GM21723 (cell line): Measurements from ENCODE around the gene INO80C.
"Not testable (repeated sequence)": the region's sequence is repeated elsewhere in the genome, so short reads cannot be mapped to it uniquely, and the experiment has no call there.

Source experiments
- ATAC-seq: cut with Tn5 transposase; IDR thresholded peaks from one replicate; pipeline ENCODE4 v1.9.1; 2021; ENCODE audit warnings: mild to moderate bottlenecking, moderate library complexity; ENCODE audit not compliant: unreplicated experiment

Gene INO80C

DNA sequence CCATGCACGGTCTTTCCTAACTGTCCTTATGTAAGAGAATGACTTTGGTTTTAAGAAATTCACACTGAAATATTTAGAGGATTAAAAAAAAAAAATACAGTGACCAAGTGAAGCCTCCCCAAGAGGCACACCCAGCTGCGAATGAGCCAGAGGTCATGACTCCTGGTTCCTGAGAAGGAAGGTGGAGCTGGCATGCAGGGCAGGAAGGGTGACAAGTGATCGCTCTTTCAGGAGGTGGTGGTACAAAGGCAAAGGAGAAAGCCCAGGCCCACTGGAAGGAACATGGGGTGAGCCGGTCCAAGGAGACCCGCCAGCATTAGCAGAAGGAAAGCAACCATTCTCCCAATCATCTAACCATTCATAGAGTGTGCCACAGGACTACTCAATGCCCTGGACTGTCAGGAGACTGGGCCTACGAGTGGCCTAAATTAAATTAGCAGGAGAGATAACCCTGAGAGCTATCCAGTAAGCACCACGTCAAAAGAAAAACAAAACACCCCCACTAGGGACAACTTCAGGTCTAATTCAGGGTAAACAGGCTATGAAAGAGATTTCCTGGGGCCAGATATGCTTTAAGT, 7.8 kb downstream of the INO80C start:
- ATAC-seq = no peak

DNA sequence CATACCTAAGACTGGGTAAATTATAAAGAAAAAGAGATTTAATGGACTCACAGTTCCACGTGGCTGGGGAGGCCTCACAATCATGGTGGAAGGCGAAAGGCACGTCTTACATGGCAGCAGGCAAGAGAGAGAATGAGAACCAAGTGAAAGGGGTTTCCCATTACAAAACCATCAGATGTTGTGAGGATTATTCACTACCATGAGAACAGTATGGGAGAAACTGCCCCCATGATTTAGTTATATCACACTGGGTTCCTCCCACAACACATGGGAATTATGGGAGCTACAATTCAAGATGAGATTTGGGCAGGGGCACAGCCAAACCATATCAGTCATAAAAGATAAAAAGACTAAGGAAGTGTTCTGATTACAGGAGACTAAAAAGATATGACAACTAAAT, 8.5 kb downstream of the INO80C start:
- not testable (repeated sequence) for ATAC-seq

DNA sequence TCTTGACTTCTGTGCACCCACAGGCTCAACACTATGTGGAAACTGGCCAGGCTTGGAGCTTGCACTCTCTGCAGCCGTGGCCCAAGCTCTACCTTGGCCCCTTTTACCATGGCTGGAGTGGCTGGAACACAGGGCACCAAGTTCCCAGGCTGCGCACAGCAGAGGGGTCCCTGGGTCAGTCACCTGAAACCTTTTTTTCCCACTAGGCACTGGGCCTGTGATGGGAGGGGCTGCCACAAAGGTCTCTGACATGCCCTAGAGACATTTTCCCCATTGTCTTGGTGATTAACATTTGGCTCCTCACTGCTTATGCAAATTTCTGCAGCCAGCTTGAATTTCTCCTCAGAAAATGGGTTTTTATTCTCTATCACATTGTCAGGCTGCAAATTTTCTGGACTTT, 9.4 kb downstream of the INO80C start:
- ATAC-seq = not testable (repeated sequence)

DNA sequence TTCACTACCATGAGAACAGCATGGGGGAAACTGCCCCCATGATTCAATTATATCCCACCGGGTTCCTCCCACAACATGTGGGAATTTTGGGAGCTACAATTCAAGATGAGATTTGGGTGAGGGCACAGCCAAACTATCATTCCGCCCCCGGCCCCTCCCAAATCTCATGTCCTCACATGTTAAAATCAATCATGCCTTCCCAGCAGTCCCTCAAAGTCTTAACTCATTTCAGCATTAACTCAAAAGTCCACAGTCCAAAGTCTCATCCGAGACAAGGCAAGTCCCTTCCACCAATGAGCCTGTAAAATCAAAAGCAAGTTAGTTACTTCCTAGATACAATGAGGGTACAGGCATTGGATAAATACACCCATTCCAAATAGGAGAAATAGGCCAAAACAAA, 10.2 kb downstream of the INO80C start:
- not testable (repeated sequence) for ATAC-seq

DNA sequence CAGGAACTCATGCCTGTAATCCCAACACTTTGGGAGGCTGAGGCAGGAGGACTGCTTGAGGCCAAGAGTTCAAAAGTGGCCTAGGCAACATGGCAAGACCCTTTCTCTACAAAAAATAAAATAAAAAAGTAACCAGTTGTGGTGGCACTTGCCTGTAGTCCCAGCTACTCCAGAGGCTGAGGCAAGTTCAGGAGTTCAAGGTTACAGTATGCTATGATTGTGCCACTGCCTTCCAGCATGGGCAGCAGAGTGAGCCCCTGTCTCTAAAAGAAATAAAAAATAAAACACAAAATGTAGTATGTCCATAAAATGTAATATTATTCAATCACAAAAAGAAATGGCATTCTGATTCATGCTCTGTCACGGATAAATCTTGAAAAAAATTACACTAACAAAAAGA, 11.9 kb downstream of the INO80C start:
- ATAC-seq = no peak

DNA sequence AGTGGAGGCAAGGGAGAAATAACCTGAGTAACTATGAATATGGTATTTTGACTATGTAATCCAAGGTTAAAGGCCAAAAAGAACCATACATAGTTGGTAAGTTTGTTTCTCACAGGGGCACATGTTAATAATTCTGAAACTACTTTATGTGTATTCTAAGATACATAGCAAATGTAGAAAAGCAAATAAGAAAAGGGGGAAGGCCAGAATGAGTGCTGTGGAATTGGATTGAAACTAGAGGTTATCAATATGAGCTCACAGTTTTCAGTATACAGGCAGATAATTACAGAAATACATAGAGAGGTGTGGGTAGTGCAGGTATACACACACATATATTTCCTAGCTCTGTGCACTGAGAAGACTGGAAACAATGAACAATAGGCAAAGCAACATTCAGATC, 13.7 kb downstream of the INO80C start:
- peak; percentile 82 for ATAC-seq

DNA sequence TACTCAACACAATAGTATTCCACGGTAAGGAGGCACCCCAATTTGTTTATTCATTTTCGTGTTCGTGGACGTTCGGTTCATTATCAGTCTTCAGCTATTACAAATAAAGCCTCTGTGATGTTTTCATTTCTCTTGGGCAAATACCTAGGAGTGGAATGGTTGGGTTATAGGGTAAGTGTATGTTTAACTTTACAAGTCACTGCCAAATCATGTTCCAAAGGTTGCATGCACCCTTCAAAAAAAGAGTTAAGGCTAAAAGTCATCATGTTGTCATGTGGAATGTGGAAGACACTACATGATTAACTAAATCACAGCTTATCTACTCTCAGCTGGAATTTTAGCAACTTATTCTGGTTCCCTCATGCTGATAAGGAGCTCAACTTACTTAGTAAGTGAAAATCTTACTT, 15.8 kb downstream of the INO80C start:
- ATAC-seq = no peak

DNA sequence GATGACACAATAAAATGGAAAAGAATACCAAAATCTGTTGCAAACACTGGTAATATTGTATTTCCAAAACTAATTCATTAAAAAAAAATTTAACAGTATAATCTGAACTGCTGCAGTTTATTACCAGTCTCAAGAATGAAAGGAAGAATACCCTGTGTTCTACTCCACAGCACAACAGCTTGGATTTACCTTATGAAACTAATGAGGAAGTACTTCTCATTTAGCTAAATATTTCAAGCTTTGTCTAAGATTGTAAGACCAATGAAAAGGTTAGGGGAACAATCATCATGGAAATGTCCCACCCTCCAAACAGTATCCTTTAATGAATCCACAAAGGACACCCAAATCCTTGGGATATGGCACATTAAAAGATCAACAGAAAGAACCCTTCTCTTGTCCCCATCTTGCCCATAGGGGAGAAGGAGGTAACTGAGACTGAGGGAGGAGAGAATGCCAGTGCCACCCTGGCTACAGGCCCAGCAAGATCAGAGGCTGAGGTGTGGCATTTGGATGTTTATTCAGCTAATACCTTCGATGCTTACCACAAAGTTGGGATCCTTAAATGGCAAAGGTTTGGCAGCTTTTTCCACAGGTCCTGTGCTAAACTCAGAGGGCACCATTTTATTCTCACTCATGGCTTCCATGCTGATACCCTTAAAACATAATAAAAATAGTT, 17.7 kb downstream of the INO80C start:
- ATAC-seq = no peak

DNA sequence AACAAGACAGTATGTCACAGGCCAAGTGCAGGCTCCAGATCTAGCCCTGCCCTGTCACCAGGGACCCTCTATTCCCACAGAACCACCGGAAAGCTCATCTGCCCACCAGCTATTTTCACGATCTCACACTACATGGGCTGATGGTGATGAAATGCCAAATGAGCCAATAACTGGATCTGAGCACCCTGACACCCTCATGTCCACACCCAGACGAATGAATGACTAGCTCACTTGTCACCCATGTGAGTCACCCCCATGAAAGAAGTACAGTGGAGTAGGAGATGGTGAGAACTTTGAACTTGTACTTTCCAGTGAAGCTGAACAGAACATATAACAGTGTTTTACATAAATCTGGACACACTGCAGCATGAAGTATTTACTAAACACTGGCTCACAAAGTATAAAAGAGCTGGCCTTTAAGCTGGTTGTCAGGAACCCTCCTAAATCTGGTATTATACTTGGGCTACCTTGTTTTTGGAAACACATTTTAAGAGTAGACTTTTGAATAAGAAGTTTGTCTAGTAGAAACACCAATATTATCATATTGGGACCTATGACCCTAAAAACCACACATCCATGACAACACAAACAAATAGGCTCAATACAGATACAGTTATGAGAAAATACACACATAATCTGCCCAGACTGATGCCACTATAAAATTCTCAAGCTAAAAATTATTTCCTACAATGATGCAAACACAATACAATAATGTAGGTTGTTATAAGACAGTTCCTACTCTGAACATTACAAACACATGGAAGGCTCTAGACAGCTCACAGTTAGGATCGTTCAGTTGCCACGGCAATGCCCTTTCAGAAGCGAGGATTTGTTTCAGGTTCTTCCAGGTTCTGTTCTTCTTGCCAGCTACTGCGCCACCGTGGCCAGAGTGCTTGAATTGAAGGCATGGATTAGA, 19.0 kb downstream of the INO80C start:
- no peak for ATAC-seq

DNA sequence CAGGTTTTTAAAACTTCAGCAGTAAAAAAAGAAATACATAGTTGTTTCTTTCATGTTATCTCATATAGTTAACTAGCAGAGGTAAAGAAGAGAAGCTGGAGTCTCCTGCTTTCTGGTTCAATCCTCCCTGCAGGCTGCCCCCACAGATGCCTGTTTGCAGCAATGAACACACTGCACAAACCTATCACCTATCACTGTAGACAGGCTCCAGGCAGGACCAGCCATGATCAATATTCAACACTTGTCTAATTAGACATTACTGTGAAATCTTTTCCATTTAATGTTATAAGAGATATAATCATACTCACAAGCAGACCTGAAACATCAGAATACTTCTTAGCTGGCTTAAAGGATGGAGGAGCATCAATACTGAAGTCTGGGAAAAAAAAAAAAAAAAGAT, 19.8 kb downstream of the INO80C start:
- ATAC-seq = no peak

DNA sequence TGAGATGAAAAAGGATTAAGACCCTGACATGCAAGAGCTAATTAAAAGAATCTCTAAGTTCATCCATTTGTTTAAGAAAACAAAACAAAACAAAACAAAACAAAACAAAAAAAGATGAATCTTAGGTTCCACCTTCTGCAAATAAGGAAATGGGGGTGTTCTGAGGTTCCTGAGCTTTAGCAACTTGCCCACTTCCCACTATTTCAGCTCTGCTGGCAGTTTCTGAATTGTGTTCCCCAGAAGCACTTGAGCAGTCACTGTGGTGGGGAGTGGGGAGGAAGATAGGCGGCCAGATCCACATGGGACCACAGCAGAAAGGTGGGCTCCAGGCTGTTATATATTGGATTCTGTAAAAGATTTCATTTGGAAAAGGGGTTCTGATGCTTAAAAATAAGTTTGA, 20.3 kb downstream of the INO80C start:
- no peak for ATAC-seq

DNA sequence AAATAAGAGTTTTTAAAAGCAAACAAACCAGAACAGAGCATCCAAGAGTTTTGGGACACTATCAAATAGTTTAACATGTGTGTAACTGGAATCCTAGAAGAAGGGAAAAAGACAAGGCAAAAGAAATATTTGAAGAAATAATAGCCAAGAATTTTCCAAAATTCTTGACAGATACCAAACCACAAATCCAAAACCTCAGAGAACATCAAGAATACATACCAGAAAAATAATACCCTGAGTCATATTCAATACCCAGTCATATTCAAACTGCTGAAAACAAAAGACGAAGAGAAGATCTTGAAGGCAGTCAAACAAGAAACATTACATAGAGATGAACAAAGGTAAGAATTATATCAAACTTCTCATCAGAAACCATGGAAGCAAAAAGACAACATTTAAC, 22.9 kb downstream of the INO80C start:
- ATAC-seq = no peak

DNA sequence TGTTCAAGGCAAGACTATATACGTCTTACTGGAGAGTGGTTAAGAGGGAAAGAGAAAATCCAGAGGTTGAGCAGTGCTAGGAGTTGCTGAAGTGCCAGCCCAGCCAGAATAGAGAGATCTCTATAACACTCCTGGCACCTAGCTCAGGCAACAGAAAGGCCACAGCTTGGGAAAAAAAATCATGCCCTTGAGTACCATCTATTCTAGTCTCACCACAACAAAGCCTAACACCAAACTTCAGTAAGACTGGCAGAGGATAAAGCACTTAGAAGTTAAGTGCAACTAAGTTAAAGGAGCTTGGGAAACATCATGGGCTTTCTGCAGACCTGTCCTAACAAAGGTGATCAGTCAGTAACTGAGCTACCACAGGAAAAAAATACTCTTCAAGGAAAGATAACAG, 24.2 kb downstream of the INO80C start:
- ATAC-seq = no peak

DNA sequence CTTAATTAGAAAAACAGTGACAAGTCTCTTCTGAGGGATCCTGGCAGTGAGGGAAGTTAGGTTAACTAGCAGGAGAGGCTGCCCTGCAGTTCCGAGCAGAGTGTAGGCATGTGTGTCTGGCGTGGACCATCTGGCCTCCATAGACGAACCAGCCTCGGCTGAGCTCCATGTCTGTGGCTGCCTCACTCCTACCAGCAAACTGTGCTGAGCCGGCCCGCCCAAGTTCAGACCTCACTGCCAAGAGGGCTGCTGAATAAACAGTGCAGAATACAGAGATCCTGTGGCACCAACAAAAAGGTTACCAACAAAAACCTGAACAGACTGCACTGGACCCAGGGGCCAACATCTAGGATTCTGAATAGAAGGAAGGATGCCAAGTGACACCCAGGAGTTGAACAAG, 27.3 kb downstream of the INO80C start:
- no peak for ATAC-seq

DNA sequence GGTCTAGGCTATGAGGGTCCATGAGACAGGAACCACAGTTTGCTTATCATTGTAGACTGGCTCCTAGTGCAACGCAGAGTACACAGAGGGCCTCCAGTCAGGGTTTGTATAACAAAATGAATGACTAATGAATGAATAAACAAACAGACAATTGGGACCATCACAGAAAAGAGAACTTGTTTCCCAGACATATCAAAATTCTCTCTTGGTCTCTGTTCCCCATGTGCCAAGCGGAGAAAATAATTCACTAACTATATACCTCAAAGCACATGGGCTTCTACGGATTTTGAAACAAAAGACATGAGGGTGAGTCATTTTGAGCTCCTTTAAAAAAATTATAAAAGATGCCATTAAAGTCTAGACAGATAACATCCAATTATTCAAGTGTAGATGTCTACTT, 28.0 kb downstream of the INO80C start:
- no peak for ATAC-seq

DNA sequence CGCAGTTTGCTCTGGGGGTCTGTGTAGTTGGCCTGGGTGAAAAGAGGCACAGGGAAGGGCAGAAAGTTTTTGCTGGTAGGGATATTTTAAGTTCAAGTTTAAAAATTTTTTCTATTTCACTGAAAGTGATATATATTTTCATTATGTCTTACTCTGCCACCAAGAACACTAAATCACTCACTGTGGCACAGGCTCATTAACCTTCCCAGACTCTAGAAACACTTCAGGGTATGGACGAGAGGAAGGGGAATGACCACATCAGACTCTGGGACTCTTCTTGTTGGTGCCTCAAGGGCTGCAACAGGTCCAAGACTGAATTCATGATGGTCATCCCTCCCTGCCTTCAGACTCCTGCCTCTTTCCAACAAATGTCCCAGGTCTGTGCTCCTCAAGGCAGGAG, 29.0 kb downstream of the INO80C start:
- ATAC-seq = no peak

DNA sequence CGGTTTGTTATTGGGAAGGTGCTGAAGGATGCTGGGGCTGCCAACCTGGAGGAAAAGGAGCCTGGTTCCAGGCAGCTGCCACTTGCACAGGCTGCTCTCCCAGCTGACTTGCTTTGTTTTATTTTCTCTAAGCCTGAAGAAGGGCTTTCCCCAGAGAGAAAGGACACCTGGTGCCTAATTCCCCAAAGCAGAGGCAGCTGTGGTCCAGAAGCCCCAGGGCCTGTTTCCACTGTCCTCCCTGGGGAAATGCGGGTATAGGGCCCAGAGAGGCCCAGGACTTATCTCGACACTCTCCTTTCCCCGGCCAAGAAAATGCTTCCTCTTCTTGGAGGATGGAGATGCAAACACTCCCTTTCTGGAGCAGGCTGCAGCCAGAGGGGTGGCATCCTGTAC, 30.1 kb downstream of the INO80C start:
- peak; percentile 70 for ATAC-seq

DNA sequence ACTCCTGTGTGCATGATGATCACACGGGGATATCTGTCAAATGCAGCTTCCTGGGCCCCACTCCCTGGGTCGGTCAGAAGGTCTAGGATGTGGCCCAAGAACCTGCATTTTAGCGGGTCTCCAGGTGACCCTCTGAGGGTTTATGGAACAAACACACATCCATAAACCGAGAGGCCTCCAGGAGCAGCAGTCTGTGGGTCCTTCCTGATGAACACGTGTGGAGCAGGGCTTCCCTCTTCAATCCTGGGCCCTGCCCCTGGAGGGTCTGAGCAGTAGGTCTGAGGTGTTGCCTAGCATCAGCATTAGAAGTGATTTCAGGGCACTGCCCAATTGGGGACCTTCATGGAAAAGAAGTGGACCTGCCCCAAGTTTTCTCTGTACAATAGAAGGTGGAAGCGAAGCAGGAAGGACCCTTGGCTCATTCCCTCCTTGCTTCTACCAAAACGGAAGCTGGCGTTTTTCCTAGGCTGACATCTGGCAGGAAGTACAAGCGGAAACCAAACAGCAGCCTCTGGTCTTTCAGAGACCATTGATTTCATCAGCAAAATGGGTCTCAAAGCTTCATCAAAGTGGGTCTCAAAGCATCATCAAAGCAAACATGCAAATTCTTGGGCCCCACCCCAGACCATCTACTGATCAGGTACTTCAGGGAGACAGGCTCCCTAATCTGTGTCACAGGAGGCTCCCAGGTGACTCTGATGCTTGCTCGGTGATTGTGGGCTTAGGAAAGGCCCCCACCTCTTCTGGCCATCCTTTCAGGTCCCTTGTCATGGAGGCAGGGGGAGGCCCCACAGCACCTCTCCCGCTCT, 30.7 kb downstream of the INO80C start:
- peak; percentile 15 for ATAC-seq

DNA sequence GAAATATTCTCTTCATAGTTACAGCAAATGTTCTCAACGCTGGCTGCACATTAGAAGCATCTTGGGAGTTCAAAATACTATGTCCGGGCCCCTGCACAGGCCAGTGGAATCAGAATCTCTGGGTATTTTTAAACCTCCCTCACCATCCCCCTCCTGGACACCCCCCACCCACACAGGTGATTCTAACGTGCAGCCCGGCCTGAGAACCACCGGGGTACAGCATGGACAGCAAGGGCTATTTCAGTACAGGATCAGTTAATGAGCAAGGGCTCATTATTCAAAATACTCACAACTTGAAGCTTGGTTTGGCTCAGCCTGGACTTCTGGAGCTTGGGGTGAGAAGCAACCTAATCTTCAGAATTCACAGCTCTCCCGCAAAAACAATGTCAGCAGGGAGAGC, 31.4 kb downstream of the INO80C start:
- peak; percentile 47 for ATAC-seq

DNA sequence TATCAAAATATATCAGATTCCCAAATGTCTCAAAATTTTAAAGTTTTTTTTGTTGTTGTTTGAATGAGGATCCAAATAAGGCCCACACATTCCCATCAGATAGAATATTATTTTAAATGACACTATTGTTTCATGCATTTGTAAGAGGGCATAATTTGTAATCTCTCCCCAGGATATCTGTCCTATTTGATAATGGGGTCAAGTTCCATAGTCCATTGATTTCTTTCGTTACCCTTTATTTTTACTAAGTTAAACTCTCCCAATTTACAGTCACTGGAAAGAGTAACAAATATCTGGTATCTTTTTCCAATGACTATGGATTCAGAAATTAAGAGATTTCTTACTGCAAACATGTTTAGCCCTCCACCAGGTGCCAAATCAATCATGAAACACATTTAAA, 32.4 kb downstream of the INO80C start:
- no peak for ATAC-seq

DNA sequence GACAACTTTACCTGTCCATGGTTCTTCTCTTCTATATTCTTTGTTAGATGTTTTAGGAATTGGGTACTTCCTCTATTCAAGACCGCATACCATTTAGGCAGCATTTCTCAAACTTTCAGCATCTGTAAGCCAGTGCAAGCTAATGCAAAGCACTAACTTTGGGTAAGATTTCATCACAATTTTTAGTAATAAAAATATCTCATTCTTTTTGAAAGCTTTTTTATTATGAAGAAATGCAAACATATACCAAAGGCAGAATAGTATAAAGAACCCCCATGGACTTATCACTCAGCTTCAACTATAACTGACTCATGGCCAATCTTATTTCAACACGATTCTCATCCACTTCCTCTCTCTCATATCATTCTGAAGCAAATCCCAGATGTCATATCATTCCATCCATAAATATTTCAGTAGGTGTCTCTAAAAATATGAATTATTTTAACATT, 32.9 kb downstream of the INO80C start:
- no peak for ATAC-seq
